Colonic mucosa (tissue), 4 donors: ENCODE measurements around the gene ASPSCR1. TPM values are rescaled to one million over a fixed set of nuclear protein-coding genes. Genes with fewer than 3 reads are reported as not detected.

Source experiments
- DNase-seq: peaks from one replicate; pipeline ENCODE4 v3.0.0-alpha.2; 2020
- H3K27ac ChIP-seq: fragments of 200-600 bp; one replicate; pipeline ENCODE4 v1.8.0; 2021
- H3K27me3 ChIP-seq: fragments of 200-600 bp; one replicate; pipeline ENCODE4 v1.8.0; 2021
- H3K36me3 ChIP-seq: fragments of 200-600 bp; one replicate; pipeline ENCODE4 v1.8.0; 2021
- H3K4me1 ChIP-seq: fragments of 200-600 bp; one replicate; pipeline ENCODE4 v1.8.0; 2021; ENCODE audit warnings: mild to moderate bottlenecking
- H3K4me3 ChIP-seq: fragments of 200-600 bp; one replicate; pipeline ENCODE4 v1.8.0; 2021
- H3K9ac ChIP-seq, 2 donors: one replicate each; pipeline ENCODE4 v1.7.0; 2013; ENCODE audit warnings: control low read depth in 2 of 2, low read depth in 2 of 2, low read length in 2 of 2
- H3K9me3 ChIP-seq: fragments of 200-600 bp; one replicate; pipeline ENCODE4 v1.8.0; 2021
- intact Hi-C: fragments of 100-400 bp; cut with DNase I; formaldehyde crosslinking; loops from one replicate; pipeline ENCODE4 v1.14.1; 2022
- total RNA-seq, 2 donors: library from RNA; stranded (reverse); fragmentation: NEBNext Ultra II Directional in 1 of 2; extraction: Animal tissue kit (Norgen Biotek cat#: 25700) in 1 of 2; gene quantifications; one replicate each; pipeline ENCODE4 v1.2.1, GENCODE V29; 2021
- TF ChIP-seq, protein P1 (sequence below): fragments of 200-600 bp; IDR thresholded peaks from one replicate; pipeline ENCODE4 v1.8.0; 2022; ENCODE audit warnings: antibody characterized with exemption, mild to moderate bottlenecking
- donor health status: healthy.
- donor health status: DM: no; HTN: no; CAD: no.
- donor health status: DM: no; HTN: no; CAD: no.

Gene ASPSCR1
- total RNA-seq, 2 donors from 2014 or later, result 21.7 to 43.0 TPM

DNA sequence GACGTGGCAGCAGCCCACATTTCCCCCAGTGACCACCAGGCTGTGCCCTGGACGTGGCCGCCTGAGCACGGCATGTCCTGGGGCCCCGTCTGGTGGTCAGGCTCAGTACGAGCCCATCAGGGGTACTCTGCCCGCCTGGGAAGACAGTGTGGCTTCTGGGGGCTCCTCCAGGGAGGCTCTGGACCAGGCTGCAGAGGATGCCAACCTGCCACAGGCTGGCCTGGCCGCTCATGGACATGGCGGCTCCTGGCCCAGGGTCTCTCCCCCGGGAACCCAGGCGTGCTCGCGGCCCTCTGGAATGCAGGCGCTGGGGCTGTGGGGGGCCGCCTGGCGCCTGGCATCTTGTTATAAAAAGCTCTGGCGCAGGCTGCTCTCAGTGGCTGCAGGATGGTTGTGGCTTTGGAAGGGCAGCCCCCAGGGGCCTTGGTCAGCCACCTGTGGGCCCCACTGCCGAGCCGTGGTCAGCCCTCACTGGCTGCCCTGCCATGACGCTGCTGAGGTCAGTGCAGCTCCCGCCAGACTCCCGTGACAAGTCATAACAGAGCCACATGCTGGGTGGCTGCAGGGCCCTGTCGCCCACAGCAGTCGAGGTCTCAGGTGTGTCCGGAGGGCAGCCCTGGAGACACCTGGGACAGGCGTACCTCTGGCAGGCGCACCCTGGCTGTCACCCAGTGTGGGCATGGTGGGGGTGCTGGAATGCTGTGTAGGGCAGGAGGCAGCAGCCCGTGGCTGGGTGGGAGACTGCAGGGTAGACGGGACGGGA is 30.2 kb downstream of the ASPSCR1 start:
- Histone ChIP-seq H3K9me3 (no peaks in the 10 kb centered on the region), H3K4me1 (no peaks in the 10 kb centered on the region), H3K27me3 (no peaks in the 10 kb centered on the region), H3K4me3 (no peak overlapping the region), H3K27ac (no peak overlapping the region), H3K36me3 (no peaks in the 10 kb centered on the region), H3K9ac (no peak overlapping the region)
- no peak for DNase-seq
- intact Hi-C loops, result no loop called here
- TF ChIP-seq, protein P1, sequence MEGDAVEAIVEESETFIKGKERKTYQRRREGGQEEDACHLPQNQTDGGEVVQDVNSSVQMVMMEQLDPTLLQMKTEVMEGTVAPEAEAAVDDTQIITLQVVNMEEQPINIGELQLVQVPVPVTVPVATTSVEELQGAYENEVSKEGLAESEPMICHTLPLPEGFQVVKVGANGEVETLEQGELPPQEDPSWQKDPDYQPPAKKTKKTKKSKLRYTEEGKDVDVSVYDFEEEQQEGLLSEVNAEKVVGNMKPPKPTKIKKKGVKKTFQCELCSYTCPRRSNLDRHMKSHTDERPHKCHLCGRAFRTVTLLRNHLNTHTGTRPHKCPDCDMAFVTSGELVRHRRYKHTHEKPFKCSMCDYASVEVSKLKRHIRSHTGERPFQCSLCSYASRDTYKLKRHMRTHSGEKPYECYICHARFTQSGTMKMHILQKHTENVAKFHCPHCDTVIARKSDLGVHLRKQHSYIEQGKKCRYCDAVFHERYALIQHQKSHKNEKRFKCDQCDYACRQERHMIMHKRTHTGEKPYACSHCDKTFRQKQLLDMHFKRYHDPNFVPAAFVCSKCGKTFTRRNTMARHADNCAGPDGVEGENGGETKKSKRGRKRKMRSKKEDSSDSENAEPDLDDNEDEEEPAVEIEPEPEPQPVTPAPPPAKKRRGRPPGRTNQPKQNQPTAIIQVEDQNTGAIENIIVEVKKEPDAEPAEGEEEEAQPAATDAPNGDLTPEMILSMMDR, result no peak

DNA sequence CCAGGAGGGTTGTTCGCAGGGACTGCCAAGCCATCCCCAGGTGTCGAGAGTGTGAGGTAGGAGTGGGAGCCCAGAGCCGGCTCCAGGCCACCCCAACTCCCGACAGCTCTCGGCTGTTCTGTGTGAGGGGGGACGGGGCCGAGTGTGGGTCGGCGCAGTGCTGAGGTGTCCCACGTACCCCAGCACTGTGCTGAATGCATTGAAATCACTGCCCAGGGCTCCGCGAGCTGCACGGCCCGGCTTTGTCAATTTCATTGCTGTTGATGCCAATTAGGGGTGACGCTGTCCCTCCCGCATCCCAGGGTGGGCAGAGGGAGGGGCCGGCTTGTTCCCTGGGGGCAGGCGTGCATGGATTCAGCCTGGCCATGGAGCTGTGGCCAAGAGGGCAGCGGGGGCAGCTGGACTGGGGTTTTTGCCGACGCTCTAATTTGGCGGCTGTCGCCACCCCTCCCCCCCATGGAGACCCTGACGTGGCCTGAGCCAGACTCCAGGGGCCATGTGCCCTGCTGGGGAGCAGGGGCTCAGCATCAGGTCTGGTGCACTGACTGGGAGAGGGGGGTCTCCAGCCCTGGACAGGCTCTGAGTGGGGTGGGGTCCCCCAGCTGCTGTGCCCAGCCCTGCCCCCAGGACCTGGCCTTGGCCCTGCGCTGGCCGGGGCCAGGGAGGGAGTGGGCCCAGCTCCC is 31.0 kb downstream of the ASPSCR1 start:
- H3K27me3 ChIP-seq, result no peaks in the 10 kb centered on the region
- no peak overlapping the region for H3K9ac ChIP-seq
- no peaks in the 10 kb centered on the region for H3K9me3 ChIP-seq
- H3K27ac ChIP-seq, result no peak overlapping the region
- TF ChIP-seq, protein P1, result no peak
- no peak overlapping the region for H3K4me3 ChIP-seq
- DNase-seq, result no peak
- no peaks in the 10 kb centered on the region for H3K36me3 ChIP-seq
- no peaks in the 10 kb centered on the region for H3K4me1 ChIP-seq
- intact Hi-C loops, result no loop called here

DNA sequence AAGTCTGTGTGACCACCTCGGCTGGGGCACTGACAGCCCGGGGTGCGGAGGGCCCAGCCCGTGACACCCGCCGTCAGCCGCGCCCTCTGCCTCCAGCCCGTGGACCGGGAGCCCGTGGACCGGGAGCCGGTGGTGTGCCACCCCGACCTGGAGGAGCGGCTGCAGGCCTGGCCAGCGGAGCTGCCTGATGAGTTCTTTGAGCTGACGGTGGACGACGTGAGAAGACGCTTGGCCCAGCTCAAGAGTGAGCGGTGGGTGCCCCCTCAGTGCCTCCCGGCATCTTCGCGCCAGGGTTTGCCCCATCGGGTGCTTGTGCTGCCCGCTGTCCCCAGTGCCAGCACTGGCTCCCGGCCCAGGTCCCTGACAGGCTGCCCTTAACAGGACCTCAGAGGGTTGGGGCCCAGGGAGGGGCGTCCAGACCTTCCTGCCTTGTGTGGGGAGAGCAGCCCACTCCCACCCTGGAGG is 31.5 kb downstream of the ASPSCR1 start:
- Histone ChIP-seq H3K9me3 (no peaks in the 10 kb centered on the region), H3K36me3 (no peaks in the 10 kb centered on the region), H3K27ac (no peak overlapping the region), H3K27me3 (no peaks in the 10 kb centered on the region), H3K9ac (no peak overlapping the region), H3K4me1 (no peaks in the 10 kb centered on the region), H3K4me3 (no peak overlapping the region)
- TF ChIP-seq, protein P1, result no peak
- intact Hi-C loops, result no loop called here
- no peak for DNase-seq

DNA sequence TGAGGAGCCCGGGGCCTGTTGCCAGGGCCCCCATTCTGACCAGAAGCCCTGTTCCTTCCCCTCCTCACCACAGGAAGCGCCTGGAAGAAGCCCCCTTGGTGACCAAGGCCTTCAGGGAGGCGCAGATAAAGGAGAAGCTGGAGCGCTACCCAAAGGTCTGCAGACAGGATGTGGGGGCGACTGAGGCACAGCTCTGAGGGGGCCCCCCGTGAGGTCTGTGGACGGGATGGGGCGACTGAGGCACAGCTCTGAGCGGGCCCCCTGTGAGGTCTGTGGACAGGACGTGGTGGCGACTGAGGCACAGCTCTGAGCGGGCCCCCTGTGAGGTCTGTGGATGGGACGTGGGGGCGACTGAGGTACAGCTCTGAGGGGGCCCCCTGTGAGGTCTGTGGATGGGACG is 32.0 kb downstream of the ASPSCR1 start:
- H3K27me3 ChIP-seq, result no peaks in the 10 kb centered on the region
- intact Hi-C loops, result no loop called here
- no peak for DNase-seq
- no peak overlapping the region for H3K27ac ChIP-seq
- no peak overlapping the region for H3K9ac ChIP-seq
- TF ChIP-seq, protein P1, result no peak
- no peak overlapping the region for H3K4me3 ChIP-seq
- H3K9me3 ChIP-seq, result no peaks in the 10 kb centered on the region
- no peaks in the 10 kb centered on the region for H3K4me1 ChIP-seq
- no peaks in the 10 kb centered on the region for H3K36me3 ChIP-seq

DNA sequence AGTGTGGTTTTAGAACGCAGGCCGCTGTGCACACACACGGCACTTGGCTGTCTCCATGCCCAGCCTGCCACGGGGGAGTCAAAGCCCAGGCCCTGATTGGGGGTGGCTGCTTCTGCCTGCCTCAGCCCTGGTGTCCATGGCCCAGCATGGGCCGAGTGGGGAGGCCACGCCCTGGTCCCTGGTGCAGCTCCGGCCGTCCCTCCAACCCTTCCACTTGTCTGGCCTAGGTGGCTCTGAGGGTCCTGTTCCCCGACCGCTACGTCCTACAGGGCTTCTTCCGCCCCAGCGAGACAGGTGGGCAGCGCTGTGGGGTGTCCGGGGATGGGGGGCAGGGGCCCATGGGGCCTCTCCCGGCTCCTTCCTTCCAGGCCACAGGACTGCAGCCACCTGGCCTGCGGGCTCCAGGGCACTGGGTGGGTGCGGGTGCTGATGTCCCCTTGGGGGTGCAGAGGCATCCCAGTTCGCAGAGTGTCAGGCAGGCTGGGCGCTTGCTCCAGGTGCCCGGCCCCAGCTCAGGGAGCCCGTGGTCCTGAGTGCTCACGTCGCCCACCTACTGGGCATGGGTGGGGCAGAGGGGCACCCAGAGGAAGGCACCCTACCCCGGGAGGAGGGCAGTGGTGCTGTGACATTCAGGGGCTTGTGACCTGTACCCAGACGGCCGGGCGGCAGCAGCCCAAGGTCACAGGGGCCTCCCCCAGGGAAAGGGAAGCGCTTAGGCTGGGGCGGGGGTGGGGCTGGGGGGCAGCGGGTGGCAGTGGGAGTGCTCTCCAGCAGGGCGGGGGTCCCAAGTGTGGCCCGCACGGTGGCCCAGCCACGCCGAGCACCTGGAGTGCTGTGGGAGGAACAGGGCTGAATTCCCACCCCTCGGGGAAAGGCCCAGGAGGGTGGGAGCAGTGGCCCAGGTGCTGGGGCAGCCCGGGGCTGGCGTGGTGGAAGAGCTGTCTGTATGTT is 33.4 kb downstream of the ASPSCR1 start:
- H3K9me3 ChIP-seq, result no peaks in the 10 kb centered on the region
- intact Hi-C loops, result no loop called here
- TF ChIP-seq, protein P1, result no peak
- H3K27me3 ChIP-seq, result no peaks in the 10 kb centered on the region
- H3K27ac ChIP-seq, result no peak overlapping the region
- H3K4me1 ChIP-seq, result no peaks in the 10 kb centered on the region
- no peak overlapping the region for H3K9ac ChIP-seq
- DNase-seq, result no peak
- H3K4me3 ChIP-seq, result no peak overlapping the region
- H3K36me3 ChIP-seq, result no peaks in the 10 kb centered on the region
